ENCODE measurements around the gene C1orf35.

The C1orf35 gene

DNA sequence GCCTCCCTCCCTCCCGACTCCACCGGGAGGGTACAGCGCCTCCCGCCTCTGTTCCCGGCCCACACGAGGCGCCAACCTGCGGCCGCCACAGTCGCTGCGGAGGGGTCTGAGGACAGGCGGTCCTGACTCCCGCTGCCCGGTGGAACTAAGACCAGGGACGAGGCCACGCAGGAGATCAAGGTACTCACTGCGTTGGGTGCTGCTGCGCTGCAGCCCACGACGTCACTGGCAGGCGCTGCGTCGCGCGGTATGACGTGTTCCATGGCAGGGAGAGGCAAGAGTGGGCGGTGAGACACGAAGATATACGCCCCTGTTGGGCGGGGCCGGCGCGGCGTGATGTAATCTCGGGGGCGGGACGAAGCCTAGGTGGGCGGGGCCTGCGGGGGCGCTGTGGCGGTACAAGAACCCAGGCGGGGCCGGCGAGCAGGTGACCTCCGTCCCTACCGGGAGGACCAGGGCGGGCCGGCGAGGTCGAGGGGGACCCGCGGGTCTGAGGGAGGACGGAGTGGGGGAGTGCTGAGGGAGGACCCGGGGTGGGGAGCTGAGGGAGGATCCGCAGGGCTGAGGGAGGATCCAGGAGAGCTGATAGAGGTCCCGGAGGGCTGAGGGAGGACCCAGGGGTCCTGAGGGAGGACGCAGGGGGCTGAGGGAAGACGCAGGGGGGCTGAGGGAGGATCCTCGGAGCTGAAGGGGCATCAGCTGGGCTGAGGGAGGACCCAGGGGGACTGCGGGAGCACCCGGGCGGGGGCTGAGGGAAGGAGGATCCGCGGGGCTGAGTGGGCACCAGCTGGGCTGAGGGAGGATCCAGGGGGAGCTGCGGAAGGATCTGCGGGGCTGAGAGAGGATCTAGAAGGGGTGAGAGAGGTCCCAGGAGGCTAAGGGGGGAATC, 6.2 kb upstream of the C1orf35 start, which contains the start of gene MRPL55:
Gene MRPL55, minus strand, starts transcription at position 227 of the 889 bp plus-strand sequence. CDS start 1,039 bp downstream, outside the sequence.
- peak; percentile 98 for DNase-seq

DNA sequence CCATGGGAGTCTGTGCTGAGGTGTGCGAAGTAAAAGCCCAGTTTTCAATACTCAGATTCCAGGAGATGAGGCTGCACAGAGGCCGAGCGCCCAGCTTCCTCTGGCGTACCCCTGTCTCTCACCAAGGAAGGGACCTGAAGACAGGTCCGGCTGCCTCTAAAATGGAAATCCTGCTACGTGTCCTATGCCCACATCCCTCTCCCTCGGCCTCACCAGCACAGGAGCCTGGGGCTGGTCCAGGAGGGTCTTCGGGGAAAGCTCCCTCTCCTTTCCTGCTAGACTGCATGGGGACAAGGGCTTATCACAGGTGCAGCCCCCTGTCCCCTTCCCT, 5.6 kb upstream of the C1orf35 start:
- no peak for DNase-seq

DNA sequence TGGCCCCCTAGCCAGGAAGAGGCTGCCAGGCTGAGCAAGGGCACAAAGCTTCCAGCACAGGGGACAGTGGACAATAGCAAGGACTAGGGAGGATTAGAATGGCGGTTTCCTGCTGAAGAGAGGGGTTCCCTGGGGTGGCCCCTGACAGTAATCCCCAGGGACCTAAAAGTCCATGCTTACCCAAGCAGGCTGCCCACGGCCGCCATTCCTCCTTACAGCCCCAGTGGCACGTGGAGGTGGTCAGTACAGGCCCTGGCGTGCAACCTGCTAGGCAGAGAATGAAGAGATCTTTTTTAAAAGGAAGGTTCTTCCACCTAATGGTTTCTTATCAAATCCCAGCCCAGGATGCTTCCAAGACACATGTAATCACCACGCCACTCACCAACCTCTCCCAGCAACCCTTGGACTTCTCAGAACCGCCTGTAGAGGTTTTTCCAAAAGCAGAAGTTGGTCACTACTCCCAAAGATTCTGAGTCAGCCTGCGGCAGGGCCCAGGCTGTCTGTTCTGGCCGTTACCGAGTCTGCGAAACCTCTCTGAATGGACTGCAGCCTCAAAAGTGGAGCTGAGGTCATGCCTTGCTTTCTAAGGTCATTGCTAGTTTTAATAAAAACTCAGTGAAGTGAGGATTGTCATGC, 5.0 kb upstream of the C1orf35 start:
- no peak for DNase-seq

DNA sequence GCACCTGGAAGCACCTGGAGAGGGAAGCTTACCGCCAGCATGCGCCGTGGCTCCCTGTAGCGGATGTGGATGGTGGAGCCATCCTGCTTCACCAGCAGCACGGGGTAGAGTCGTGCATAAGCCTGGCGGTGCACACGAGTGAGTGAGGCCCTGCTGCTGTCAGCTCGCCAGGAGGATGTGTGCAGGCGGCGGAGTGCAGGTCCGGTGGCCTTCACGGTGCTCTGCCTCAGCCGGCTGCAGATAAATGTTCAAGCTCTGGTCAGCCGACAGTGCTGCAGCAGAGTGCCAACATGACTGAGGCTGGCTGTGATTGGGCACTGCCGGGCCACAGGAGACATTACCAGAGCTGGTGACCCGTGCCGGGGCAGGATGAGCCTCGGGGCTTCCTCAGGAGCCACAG, 4.5 kb upstream of the C1orf35 start:
- no peak for DNase-seq

DNA sequence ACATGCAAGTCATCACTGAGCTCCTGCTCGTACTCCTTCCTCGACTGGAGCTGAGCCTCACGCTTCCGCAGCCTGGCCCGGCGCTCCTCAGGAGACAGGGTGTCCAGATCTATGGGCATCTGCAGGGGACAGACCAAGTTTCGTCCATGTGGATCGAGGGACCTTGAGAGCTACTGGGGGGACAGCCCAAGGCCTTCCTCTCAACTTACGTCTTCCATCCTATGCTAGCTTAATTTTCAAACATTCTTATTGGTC, 3.6 kb upstream of the C1orf35 start:
- DNase-seq = no peak

DNA sequence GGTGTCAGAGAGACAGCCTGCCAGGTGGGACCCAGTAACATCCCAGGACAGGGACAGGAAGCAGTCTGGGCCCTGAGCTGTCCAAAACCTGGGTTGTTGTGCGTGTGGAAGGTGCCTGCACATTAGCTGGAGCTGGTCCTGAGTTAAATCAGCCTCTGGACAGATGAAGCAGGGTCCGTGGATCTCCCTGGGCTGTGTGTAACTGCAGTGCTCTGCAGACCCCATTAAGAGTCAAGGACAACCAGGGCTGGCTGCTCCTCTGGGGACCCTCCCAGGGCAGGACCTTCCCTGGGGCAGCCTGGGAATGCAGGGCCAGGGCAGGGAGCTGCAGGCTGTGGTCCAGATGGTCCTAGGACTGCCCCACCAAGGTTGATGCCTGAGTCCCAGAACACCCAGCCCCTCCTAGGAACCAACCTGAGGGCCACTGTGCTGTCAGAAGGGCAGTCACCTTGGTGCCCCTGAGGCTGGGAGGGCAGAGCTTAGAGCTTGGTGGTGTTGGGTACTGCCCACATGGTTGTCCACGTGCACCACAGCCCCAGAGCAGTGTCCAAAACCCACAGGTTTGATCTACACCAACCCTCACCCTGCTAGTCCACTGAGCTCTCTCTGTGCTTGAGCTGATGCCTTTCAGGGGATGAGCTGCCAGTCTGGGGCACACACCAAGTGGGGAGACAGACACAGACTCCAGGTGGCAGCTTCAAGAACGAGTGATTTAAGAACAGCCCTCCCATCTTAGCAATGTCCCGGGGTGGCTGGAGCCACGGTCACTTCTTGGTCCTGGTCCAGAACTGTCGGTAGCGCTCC, 3.1 kb upstream of the C1orf35 start:
- DNase-seq = no peak

DNA sequence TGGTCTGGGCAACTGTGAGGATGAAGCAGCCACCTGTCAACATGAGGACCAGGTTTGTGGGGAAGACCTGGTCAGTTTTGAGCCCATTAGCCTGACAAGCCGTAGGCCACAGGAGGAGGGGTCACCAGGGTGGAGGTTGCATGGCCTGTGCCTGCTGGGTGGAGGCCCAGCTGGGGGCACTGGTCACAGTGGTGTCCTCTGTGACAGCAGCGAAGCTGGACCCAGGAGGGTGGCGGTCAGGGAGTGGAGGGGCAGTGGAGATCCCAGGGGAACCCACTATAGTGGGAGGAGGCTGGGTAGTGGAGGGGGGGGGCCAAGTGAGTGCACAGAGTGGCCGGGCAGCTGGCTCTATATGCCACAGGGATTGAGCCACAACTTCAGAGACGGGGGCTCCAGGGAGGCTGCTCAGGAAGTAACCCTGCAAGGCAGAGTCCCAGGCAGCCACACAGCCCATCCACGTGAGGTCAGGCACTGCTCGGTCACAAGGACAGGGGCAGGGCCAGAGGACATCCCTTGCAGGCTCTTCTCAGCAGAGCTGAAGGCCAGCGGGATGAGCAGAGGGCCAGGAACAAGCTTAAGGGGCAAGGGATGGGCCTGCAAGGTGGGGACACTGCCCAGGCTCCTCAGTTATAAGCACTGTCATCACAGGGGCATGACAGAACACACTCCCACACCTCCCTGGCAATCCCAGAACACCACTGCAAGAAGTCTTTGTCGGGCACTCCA, 2.3 kb upstream of the C1orf35 start:
- no peak for DNase-seq

DNA sequence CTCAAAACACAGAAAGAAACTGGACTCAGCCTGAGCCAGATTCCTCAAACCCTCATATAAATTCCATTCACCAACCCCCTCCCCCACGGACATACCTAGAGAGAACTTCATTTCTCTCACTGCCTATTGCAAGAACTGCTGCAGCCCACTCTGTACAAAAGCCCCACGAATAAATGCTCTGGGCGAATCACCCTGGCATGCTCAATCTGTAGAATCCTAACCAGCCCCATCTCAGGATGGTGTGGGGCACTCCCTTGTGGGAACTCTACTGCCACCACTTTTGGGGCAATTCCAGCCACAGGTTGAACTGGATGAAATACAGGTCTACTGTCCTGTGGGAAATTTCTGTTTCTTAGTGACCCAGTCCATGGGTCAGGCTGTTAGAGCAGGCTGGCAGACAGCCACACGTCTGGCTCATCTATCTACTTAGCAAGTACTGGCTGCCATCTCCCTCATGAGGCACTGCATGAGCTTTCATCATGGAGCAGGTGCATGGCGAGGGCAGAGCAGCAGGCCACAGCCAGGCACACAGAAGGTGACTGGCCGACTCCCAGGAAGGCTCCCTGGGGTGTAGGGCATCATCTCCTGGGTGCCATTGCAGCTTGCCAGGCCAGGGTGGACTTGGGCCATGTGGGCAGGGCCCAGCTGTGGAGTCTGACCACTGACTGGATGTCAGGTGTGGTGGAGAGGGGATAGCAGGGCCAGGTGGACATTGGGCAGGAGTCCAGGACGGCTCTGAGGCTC, 1.6 kb upstream of the C1orf35 start:
- no peak for DNase-seq

DNA sequence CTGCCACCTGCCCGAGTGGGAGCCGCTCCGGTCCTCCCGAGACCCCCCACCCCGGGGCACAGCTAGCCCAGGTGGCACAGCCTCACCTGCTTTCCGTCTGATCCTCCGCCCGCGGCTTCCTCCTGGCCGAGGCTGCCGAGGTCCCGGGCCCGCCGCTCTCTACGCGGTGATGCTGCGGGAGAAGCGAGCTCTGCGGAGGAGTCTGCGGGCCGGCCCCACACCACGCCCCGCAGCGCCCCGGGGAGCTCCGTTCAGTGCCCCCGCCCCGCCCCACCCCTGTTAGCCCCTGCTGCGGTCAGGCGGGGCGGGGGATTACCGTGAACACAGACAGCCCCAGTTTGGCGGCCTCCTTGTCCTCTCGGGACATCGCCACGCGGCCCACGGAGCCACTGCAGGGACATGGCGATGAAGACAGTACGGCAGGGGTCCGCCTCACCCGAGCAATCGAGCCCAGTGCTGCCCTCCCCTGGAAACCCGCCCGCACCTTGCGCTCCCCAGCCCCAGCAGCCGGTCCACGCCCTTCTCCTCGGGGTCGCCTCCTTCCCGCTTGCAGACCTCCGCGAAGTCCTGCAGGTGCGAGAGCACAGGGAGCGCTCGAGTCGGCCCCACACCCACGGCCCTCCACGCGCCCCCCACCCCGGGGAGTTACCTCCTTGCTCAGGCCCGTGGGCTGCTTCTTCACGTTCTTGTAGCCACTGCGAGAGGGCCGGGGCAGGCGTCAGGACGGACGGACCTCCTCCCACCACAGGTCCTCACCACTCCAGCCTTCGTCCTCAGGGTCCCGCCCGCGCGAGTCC, 933 bp downstream of the C1orf35 start:
- DNase-seq = peak; percentile 49

DNA sequence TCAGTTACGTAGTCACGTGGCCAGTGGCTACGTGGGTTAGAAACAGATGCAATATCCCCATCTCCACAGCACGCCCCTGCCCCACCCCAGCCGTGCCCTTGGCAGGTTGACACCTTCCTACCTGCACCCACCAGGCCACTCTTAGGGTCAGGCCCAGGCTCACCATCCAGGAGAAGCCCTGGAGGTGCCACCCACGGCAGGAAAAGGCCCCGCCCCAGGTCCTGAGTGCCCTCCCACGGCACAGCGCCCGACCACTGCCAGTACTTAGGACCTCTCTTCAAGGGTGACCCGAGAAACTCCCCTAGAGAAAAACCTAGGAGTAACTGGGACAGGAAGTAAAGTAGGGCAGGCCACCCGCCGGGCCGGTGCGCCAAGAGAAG, 1.5 kb downstream of the C1orf35 start:
- DNase-seq = no peak

DNA sequence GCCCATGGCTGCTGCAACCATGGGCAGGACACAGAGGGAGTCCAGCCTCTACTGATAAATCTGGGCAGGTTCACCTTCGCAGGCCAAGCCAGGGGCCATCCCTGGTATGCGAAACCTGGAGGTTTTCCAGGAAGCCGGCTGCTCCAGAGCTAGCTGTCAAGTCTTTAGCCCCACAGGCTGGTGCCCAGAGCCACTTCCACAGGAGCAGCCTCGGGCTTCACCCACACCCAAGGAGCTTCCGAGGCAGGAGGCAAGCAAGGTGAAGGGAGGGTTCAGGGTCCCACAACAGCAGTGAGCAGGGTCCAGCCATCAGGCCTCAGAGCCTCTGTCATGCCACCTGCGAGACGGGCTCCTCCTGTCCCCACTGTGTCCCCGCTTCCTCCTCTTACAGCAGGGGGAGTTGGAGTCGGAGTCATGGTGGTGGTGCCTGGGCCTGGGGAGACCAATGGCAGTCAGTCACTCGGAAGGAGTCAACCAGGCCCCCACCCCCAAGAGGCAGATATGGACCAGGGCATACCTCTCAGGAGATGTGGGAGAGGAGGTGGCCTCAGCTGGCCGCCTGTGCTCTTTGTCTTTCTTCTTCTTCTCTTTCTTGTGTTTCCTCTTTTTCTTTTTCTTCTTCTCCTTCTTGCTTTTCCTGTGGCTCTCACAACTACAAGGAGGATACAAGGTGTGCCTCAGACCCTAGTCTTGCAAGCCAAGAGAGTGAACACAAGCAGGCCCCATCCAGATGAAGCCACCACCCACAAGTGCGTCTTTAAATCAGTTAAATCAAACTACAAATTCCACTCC, 2.1 kb downstream of the C1orf35 start:
- DNase-seq = no peak

DNA sequence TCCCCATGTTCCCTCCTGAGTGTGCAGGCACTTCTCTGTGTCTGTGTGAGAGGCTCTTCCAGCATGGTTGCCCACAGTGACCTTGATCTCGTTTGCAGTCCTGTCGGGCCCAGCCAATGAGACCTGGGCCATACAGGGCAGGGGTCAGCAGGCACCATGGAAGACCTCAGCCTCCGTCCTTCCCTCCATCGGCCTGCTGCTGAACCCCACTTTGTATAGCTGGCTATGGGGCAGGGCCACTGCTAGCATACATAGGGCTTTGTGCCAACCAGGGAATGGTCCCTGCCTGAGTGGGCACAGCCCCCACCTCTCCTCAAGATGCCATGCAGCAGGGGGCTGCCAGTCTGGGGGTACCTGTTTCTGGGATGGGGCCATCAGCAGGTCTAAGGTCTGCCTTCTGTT, 3.8 kb downstream of the C1orf35 start:
- DNase-seq = no peak

DNA sequence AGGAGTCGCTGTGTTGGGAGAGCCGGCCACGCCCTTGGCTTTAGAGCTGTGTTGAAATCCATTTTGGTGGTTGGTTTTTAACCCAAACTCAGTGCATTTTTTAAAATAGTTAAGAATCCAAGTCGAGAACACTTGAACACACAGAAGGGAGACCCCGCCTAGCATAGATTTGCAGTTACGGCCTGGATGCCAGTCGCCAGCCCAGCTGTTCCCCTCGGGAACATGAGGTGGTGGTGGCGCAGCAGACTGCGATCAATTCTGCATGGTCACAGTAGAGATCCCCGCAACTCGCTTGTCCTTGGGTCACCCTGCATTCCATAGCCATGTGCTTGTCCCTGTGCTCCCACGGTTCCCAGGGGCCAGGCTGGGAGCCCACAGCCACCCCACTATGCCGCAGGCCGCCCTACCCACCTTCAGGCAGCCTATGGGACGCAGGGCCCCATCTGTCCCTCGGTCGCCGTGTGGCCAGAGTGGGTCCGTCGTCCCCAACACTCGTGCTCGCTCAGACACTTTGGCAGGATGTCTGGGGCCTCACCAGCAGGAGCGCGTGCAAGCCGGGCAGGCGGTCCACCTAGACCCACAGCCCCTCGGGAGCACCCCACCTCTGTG, 4.7 kb downstream of the C1orf35 start:
- no peak for DNase-seq

DNA sequence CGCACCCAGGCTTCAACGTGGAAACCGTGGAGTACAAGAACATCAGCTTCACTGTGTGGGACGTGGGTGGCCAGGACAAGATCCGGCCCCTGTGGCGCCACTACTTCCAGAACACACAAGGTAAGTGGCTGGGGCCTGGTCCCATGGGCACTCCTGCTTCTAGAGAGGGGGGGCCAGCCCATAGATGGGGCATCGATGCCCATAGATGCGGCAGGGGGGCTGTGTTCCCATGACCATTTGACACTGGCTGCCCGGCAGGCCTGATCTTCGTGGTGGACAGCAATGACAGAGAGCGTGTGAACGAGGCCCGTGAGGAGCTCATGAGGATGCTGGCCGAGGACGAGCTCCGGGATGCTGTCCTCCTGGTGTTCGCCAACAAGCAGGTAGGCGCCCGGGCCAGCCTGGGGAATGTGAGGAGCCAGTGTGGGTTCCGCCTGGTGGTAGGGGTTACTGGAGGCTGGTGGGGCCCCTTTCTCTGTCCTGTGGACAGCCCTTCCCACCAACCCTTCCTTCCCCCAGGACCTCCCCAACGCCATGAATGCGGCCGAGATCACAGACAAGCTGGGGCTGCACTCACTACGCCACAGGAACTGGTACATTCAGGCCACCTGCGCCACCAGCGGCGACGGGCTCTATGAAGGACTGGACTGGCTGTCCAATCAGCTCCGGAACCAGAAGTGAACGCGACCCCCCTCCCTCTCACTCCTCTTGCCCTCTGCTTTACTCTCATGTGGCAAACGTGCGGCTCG, 5.6 kb downstream of the C1orf35 start:
- no peak for DNase-seq

DNA sequence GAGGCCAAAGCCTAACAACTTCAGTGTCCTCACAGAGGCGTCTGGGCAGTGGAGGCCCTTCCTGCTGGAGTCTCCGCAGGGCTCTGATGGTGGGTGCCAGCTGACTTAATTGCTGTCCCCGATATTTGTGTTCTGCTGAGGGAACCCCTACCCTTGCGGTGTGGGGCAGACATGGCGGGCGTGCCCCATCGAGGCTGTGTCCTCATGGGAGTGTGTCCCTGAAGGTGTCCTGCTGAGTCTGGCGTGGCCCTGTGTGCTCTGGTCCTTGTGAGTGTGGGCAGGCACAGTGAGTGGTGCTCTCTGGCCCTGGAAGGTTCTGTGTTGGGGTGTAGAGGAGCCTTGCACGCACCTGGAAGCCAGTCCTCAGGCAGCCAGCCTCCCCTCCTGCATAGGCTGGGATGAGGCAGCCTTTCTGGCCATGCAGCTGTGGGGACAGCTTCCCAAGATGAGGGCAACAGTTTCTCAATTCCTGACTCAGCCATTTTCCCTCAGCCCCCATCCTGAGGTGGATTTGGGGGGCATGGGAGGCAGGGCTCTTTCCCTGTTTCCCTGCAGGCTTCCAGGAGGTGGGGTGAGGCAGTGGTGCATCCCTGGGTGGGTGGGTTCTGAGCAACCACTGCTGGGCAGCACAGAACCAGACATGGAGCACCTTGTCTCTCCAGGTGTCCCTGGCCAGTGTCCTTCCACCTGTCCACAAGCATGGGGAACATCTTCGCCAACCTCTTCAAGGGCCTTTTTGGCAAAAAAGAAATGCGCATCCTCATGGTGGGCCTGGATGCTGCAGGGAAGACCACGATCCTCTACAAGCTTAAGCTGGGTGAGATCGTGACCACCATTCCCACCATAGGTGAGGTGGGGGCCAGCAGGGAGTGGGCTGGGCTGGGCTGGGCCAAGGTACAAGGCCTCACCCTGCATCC, 6.5 kb downstream of the C1orf35 start:
- DNase-seq = no peak

DNA sequence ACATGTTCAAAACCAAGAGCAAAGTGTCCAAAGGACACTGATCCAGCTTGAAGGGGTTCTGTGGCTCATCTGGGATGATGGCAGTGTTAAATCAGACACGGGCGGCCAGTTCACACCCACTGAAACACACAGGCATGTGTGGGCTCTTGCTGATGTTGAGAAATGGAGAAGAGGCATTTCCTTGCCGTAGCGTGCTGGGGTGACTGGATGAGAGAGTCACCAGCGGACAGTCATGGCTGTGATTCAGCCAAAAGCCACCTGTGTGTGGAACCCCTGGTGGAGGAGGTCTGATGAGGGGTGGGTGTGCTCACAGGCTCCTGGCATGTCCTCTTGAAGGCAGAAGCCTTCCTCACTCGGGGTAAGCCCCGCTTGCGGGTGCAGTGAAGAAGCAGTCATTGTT, 7.2 kb downstream of the C1orf35 start:
- no peak for DNase-seq

DNA sequence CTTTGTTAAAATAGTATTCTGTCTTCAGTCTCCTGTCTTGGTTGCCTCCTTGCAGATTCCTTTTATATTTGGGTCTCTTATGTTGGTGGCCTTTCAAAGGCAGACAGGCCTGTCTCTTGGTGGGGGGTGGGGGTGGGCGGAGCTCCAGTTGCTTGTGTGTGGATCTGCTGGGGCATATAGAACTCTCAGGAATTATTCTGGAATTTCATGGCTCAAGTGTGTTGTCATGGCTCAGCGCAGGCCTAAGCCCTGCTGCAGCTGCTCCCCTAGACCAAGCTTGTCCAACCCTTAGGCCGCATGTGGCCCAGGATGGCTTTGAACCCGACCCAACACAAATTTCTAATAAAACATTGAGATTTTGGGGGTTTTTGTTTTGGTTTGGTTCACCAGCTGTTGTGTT, 8.0 kb downstream of the C1orf35 start:
- no peak for DNase-seq

DNA sequence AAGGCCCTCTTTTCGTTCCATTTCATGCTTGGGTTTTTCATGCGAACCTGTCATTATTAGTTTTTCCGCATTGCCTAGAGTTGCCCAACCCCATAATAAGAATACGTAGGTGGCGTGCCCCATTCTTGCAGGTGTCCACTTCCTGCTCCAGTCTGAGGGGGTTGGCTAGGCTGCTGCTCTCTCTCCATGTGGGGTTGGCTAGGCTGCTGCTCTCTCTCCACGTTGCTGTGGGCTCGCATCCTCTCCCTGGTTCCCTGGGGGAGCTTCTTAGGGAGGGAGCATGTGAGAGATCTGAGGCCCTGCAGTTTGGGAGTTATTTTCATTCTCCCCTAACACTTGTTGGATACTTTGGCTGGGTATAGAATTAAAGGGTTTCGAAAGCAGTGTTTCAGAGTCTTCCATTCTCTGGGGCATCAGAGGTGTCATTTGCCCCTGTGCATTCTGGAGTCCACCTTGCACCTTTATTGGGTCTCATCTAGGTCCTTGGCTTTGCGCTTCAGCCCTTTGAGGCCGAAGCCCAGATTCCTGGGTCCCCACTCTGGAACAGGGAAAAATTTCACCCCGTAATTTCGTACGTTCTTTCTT, 8.6 kb downstream of the C1orf35 start:
- DNase-seq = no peak

All from NCI-H1436 (cell line).